Spinal cord (tissue), 10 donors: ENCODE data around the gene CDH15. TPM values are rescaled to one million over a fixed set of nuclear protein-coding genes. Genes with fewer than 3 reads are reported as not detected.

Source experiments
- DNase-seq, 6 donors: peaks; one replicate each; pipeline versions ENCODE4 v3.0.0 to v3.0.0-alpha.2; 2013 to 2015; ENCODE audit warnings: low spot score in 6 of 6, low read depth in 4 of 6
- H3K27ac ChIP-seq: one replicate; pipeline ENCODE4 v1.5.1; 2013; ENCODE audit warnings: low read depth, low read length, control low read depth
- H3K27me3 ChIP-seq: one replicate; pipeline ENCODE4 v1.6.1; 2013; ENCODE audit warnings: low read length; ENCODE audit not compliant: control insufficient read depth, insufficient read depth
- H3K36me3 ChIP-seq: one replicate; pipeline ENCODE4 v1.6.1; 2013; ENCODE audit warnings: low read length; ENCODE audit not compliant: control insufficient read depth, insufficient read depth
- H3K4me1 ChIP-seq: one replicate; pipeline ENCODE4 v1.6.1; 2013; ENCODE audit warnings: low read length; ENCODE audit not compliant: control insufficient read depth, insufficient read depth
- H3K4me3 ChIP-seq: one replicate; pipeline ENCODE4 v1.5.1; 2013; ENCODE audit warnings: low read depth, low read length, control low read depth
- H3K9me3 ChIP-seq: one replicate; pipeline ENCODE4 v1.6.1; 2013; ENCODE audit warnings: low read length; ENCODE audit not compliant: control insufficient read depth, insufficient read depth
- WGBS: methylation state at CpG from one replicate; pipeline ENCODE4 v1.1.5; 2013; ENCODE audit warnings: missing lambda C conversion rate; ENCODE audit not compliant: insufficient coverage; 5-methylcytosine and 5-hydroxymethylcytosine counted together
- polyA plus RNA-seq, 2 donors: library from polyadenylated mRNA; unstranded; fragments of 120-200 nt; gene quantifications; one replicate each; pipeline ENCODE4 v1.2.1, GENCODE V29; 2013; ENCODE audit not compliant: insufficient read length in 2 of 2
- total RNA-seq, 2 donors: library from RNA; depleted of rRNA in 1 of 2; stranded (reverse); fragments of 120-200 nt in 1 of 2; fragments of >200 nt in 1 of 2; gene quantifications; one replicate each; pipeline versions ENCODE4 v1.2.3 to v1.2.4, GENCODE V29; 2013 to 2014
- donor health status: healthy.

Gene CDH15
- total and polyA plus RNA-seq, 4 donors = 0.39 to 1.8 (median 0.91) TPM

- Histone ChIP-seq H3K4me3 (no peak overlapping the region), H3K27me3 (no peaks in the 10 kb centered on the region), H3K36me3 (peaks cover 12% of the 10 kb centered on the region), H3K4me1 (peaks cover 51% of the 10 kb centered on the region), H3K27ac (no peak overlapping the region), H3K9me3 (no peaks in the 10 kb centered on the region)
- WGBS = 84% methylated on average over 6 of the region's 9 CpGs
- DNase-seq = no peak
These were observed 5.2 kb downstream of the CDH15 start for GRCh38 chr16:89176717-89177116.

GRCh38 chr16:89177501-89177900 lies 6.0 kb downstream of the CDH15 start:
- Histone ChIP-seq H3K9me3 (no peaks in the 10 kb centered on the region), H3K27me3 (no peaks in the 10 kb centered on the region), H3K4me1 (peaks cover 43% of the 10 kb centered on the region), H3K4me3 (no peak overlapping the region), H3K27ac (no peak overlapping the region), H3K36me3 (peaks cover 10% of the 10 kb centered on the region)
- 80% methylated on average over 11 of the region's 12 CpGs for WGBS
- DNase-seq = no peak

GRCh38 chr16:89178453-89179147 lies 7.1 kb downstream of the CDH15 start:
- H3K4me3 ChIP-seq = no peak overlapping the region
- H3K27ac ChIP-seq = no peak overlapping the region
- 81% methylated on average over 23 of the region's 24 CpGs for WGBS

GRCh38 chr16:89179148-89179484 lies 7.6 kb downstream of the CDH15 start:
- H3K4me3 ChIP-seq = no peak overlapping the region
- H3K9me3 ChIP-seq = no peaks in the 10 kb centered on the region
- WGBS = 85% methylated on average over 16 of the region's 19 CpGs
- H3K36me3 ChIP-seq = peaks cover 10% of the 10 kb centered on the region
- no peak for DNase-seq
- H3K27me3 ChIP-seq = no peaks in the 10 kb centered on the region
- peaks cover 27% of the 10 kb centered on the region for H3K4me1 ChIP-seq
- no peak overlapping the region for H3K27ac ChIP-seq

More at GRCh38 chr16:89178453-89179147, 7.1 kb downstream of the CDH15 start:
- peaks cover 10% of the 10 kb centered on the region for H3K36me3 ChIP-seq
- no peaks in the 10 kb centered on the region for H3K27me3 ChIP-seq
- no peaks in the 10 kb centered on the region for H3K9me3 ChIP-seq
- peaks cover 32% of the 10 kb centered on the region for H3K4me1 ChIP-seq
- no peak for DNase-seq

GRCh38 chr16:89179656-89180315 lies 8.2 kb downstream of the CDH15 start:
- 91% methylated on average over 22 of the region's 25 CpGs for WGBS
- Histone ChIP-seq H3K4me3 (no peak overlapping the region), H3K4me1 (peaks cover 20% of the 10 kb centered on the region), H3K36me3 (peaks cover 10% of the 10 kb centered on the region), H3K27ac (no peak overlapping the region), H3K27me3 (no peaks in the 10 kb centered on the region), H3K9me3 (no peaks in the 10 kb centered on the region)
- no peak for DNase-seq

GRCh38 chr16:89183463-89183862 lies 11.9 kb downstream of the CDH15 start:
- Histone ChIP-seq H3K4me3 (no peak overlapping the region), H3K9me3 (no peaks in the 10 kb centered on the region), H3K27me3 (no peaks in the 10 kb centered on the region), H3K4me1 (no peaks in the 10 kb centered on the region), H3K27ac (no peak overlapping the region), H3K36me3 (peaks cover 10% of the 10 kb centered on the region)
- WGBS = 68% methylated on average over 11 of the region's 13 CpGs
- DNase-seq = no peak

GRCh38 chr16:89183975-89184676 lies 12.6 kb downstream of the CDH15 start:
- no peak overlapping the region for H3K27ac ChIP-seq
- WGBS = 83% methylated on average over 25 of the region's 26 CpGs

GRCh38 chr16:89184677-89184932 lies 13.1 kb downstream of the CDH15 start:
- 76% methylated on average over 9 of the region's 9 CpGs for WGBS
- no peak overlapping the region for H3K4me3 ChIP-seq
- no peaks in the 10 kb centered on the region for H3K27me3 ChIP-seq
- no peak overlapping the region for H3K27ac ChIP-seq
- peaks cover 3% of the 10 kb centered on the region for H3K36me3 ChIP-seq
- no peaks in the 10 kb centered on the region for H3K9me3 ChIP-seq
- no peaks in the 10 kb centered on the region for H3K4me1 ChIP-seq
- DNase-seq = no peak

More at GRCh38 chr16:89183975-89184676, 12.6 kb downstream of the CDH15 start:
- Histone ChIP-seq H3K27me3 (no peaks in the 10 kb centered on the region), H3K4me1 (no peaks in the 10 kb centered on the region), H3K36me3 (peaks cover 7% of the 10 kb centered on the region), H3K9me3 (no peaks in the 10 kb centered on the region), H3K4me3 (no peak overlapping the region)
- no peak for DNase-seq

- H3K27ac ChIP-seq = no peak overlapping the region
- H3K36me3 ChIP-seq = peaks cover 2% of the 10 kb centered on the region
- no peaks in the 10 kb centered on the region for H3K27me3 ChIP-seq
- H3K4me1 ChIP-seq = no peaks in the 10 kb centered on the region
- no peaks in the 10 kb centered on the region for H3K9me3 ChIP-seq
- WGBS = 70% methylated on average over 48 of the region's 48 CpGs
- no peak for DNase-seq
- no peak overlapping the region for H3K4me3 ChIP-seq
These were observed 13.6 kb downstream of the CDH15 start for GRCh38 chr16:89184933-89185794.
